ENCODE measurements around the gene HOXA7.
A peak's percentile ranks its signal among the peaks of the same experiment; 100 is the strongest.

Gene HOXA7

DNA sequence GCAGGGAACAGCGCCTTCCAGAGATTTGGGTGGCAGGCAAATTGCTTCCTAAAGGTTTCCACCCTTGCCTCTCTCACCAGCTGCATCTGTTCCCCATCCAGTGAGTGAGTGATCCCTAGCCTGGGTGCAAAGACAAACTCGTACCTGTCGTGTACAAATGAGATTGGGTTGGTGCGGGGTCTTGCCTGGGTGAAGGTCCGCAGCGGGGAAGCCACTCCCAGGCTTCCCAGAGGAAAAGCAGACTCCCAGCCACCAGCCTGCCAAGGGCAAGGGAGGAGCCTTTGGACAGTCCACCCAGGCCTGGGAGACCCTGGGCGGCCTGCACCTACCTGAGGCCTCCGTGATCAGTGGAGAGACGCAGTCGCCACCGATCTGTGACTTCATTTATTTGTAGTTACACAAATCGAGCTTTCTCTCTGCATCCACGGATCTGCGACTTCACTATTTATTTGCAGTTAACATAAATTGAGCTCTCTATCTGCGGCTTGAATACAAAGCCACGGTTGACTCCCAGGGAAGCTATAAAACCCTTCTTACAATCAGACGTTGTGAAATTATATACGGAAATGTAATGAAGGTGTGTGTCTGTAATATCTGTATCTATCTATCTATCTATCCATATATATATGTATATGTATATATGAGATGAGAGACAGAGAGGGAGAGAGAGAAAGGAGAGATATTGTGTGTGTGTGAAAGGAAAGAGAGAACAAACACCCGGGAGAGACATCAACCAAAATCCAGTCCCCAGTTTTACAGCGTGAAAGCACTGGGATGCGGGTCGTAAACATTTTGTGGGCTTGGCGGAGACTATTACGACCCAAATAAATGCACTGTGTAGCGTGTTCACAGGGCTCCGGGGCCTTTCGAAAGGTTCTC, 3.0 kb upstream of the HOXA7 start:
- DNase-seq (ENCODE audit: low read depth in 3 of 3), result no peak

GRCh38 chr7:27158436-27159265, 2.2 kb upstream of the HOXA7 start:
- no peak for DNase-seq (ENCODE audit: low read depth in 3 of 3)

DNA sequence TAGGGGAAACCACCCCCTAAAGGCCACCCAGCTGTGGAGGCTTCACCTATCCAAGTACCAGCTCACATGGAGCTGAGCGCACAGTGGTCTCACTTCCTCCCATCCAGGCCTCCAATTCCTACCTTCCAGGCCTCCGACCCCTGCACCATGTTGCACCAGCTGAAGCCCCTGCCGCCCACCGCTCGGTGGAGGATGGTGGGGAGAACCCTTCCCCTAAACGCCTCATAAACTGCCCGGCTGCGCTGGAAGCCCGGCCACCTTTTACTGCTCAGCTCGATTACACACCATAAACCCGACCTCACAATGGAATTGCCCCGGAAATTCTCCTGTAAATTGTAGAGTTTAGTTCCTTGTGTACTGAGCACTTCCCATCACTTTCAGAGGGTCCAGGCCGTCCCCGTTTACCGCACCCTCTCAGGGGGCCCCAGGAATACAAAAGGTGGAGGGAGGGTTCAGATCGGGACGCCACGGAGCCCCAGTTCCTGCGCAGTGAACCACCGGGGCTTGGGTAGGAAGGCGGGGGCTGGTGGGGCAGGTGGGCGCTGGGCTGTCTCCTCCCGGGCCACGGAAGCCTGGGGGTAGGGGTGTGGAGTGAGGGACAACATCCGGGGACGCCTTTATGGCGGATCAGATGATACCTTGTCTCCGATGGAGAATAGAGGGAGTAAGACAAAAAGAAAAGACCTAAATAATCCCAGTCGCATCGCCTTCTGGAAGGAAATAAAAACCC, 1.4 kb upstream of the HOXA7 start:
- DNase-seq (ENCODE audit: low read depth in 3 of 3), result no peak

DNA sequence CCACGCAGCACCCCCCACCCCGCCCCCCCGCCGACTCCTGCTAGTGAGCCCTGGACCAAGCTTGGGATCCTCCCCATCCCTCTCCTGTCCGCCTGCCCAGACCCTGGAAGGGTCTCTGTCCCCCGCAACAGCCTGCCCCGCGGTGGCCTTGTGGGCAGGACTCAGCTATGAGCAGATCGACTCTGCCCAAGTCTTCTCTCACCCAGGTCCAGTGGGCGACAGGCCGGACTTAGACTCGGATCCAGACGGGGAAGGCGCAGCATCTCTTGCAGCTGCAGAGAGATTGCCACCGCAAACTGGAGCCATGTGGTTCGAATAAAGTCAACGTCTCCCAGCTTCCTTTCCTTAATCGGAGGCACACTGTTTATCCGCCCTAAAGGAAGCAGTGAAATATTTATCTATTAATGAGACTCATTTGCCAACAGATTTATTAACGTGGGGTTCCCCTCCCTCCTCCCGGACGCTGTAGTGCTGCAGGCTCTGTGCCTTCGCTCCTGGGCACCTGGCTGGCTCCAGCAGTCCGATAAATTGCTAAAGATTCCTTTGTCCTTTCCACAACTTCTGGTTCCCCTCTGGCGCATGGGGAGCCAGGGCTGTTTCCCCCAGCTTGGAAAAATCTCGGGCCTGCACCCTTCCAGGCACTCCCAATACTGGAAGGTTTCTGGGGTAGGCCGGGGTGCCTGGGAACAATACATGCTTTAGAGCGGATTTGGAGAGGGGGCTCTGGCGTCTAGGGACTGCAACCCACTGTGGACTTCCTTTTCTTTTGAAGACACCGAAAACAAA, 634 bp upstream of the HOXA7 start:
- DNase-seq (ENCODE audit: low read depth in 3 of 3), result no peak

- no peak for DNase-seq (ENCODE audit: low read depth in 3 of 3)
Observed at GRCh38 chr7:27155816-27156507, 513 bp downstream of the HOXA7 start.

- peak in 1 of 3 experiments; percentile 44 for DNase-seq (ENCODE audit: low read depth in 3 of 3)
Observed at GRCh38 chr7:27154901-27155815, 1.3 kb downstream of the HOXA7 start.

DNA sequence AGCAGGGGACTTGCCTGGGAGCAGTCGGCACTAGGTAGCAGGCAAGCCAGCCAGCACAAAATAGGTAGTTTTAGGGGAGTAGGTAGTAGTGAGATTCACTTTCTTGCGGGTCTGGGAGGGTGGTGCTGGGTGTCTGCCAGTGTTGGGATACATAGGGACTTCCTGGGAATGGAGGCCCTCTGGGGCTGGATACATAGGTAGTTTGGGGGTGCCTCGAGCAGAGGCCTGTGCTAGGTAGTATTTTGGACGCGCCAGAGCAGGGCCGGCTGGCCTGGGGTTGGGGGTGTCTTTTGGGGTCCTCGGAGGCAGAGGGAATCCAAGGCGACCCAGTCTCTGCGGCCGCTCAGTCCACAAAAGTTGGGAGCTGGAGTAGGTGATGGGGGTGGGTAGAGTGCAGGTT, 2.1 kb downstream of the HOXA7 start:
- DNase-seq (ENCODE audit: low read depth in 3 of 3), result no peak

DNA sequence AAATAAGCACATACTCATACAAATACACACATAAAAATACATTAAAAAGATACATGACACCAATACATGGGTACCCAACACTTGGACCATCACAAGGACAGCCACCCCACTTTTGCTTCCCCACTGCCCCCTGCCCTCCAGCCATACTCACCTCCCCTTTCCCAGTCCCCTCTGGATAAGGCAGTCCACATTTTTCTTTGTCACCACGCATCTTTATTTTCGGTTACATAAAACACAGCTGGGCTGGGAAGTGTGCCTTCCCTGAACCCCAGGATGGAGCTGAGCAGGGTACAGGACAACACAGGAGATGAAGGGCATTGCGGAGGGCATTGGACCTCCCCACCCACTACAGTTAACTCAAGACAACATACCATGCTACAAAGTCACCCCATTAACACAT, 2.9 kb downstream of the HOXA7 start:
- no peak for DNase-seq (ENCODE audit: low read depth in 3 of 3)

DNA sequence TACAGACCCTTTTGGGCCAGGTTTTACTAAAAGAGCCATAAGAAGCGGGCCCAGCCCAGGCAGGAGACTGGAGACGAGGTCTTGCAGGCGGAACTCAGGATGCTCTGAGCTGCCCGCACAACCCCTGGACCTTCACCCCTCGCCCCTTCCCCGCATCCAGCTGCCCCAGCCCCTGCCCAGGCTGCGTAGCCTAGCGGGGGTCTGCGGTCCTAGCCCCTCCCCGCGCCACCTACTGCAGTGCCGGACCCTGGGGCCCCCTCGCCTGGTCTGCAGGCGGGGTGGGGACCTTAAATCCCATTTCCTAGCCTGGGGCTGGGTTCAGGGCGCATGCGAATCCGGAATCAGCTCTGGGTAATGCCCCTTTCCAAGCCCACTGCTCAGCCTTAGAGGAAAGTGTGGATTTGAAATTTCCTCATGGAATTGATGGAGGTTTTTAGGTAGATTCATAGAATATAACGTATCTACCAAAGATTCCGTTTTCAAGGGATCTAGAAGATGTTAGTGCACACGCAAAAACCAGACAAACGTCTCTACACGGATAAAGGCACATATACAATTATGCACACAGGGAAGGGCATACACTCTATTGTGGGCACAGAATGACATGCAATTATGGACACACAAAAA, 3.5 kb downstream of the HOXA7 start:
- no peak for DNase-seq (ENCODE audit: low read depth in 3 of 3)

GRCh38 chr7:27151931-27152815, 4.3 kb downstream of the HOXA7 start, which contains the start of gene HOXA3:
Gene HOXA3, minus strand, starts transcription at chr7:27152583. Its CDS starts 41,943 bp downstream, at chr7:27110640.
- DNase-seq (ENCODE audit: low read depth in 3 of 3), result no peak

DNA sequence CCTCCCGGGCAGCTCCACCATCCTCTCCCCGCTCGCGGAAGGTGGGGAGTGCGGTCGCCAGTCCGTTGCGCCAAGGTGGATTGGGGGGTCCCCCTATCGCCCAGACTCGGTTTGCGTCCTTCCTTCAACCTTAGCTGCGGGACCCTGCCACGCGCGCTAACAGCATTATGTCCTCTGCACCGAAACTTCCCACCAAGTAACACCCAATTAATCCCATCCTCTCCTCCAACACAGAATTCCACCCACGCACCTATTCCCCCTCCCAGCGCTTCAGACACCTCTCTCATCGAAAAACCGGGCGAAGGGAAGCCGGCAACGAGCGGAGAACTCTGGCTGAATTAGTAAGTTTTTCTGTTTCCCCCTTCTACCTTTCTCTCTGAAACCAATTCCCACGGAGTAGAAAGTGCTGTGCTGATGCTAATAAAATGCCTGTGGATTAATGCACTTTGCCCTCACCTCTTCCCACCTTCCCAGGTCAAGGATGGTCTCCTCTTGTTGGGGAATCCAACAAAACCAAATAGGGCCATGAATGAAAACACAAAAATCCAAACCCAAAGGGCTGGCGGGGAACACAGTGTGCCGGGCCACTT, 5.0 kb downstream of the HOXA7 start:
- DNase-seq (ENCODE audit: low read depth in 3 of 3), result no peak

GRCh38 chr7:27150568-27151340, 5.7 kb downstream of the HOXA7 start:
- peak; percentile 25 to 58 (median 41) for DNase-seq (ENCODE audit: low read depth in 3 of 3)

GRCh38 chr7:27149842-27150567, 6.5 kb downstream of the HOXA7 start:
- DNase-seq (ENCODE audit: low read depth in 3 of 3), result no peak

DNA sequence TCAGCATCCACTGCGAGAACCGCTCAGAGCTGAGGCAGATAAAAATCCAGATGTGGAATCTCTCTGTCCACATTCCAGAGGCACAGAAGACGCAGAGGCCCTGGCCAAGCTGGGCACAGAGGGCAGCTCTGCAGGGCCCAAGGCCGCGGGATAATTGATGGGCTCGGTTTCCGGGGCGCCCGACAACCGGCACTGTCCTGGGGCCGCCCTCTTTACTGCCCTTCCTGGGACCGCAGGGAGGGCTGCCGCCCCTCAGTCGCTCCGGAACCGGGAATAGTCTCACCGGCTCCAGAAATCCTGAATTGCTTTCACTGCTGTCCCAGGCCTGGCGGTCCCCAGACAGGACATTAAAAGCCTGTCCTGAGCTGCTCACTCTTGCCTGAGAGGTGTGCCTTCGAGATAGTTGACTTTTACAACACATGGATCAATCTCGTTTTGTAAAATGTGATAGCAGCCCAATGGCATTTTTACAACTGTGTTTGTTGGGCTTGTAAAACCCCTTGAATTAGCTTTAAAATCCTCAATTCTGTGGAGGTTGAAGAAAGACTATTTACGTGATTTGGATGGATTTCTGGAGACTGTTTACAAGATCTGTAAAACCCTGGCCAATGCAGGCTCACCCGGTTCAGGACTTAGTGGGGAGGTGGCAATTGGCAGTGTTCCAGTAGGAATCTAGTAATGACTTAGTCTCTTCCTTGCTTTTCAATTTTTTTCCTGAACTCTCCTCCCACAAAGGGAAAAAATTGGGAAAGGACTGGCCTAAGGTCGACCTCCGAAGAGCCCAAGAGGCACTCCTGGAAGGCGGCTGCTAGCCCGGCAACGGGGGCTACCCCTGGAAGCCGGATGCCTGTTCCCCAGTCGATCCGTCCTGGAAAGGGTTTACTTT, 7.5 kb downstream of the HOXA7 start:
- no peak for DNase-seq (ENCODE audit: low read depth in 3 of 3)
